ENCODE data around the gene OTUB2. TPM values are rescaled to one million over a fixed set of nuclear protein-coding genes. Genes with fewer than 3 reads are reported as not detected.

OTUB2 gene
- total and polyA plus RNA-seq, 2 of the 8 experiments (the other 6 are each of a cell fraction or from before 2014, with no cell fraction given), result 2.2 to 4.2 TPM

- Histone ChIP-seq H3K9ac (replicated peaks in 1 of 4; ENCODE audit: extremely low read depth in 1 of 4, low read depth in 3 of 4, low read length in 3 of 4) (no peak overlapping the region), H2BK5ac (ENCODE audit: low read depth, low read length) (no peak overlapping the region), H3K4ac (replicated peaks; ENCODE audit: insufficient read length, low read depth, low read length) (no peak overlapping the region), H3K23ac (ENCODE audit: insufficient read length) (no peak overlapping the region), H4K5ac (ENCODE audit: insufficient read length, low read depth, low read length) (no peak overlapping the region), H3K27ac (ENCODE audit: low read depth, low read length) (no peak overlapping the region), H4K20me1 (replicated peaks in 1 of 2; ENCODE audit: control insufficient read depth in 1 of 2, insufficient read depth in 2 of 2, low read length in 2 of 2) (no peaks in the 10 kb centered on the region), H4K91ac (replicated peaks; ENCODE audit: insufficient read length, low read length) (no peak overlapping the region), H3K23me2 (ENCODE audit: low read depth, low read length) (peaks cover 5% of the 10 kb centered on the region; the same call in 1 of the 2 replicates), H3K36me3 (ENCODE audit: control insufficient read depth in 2 of 4, insufficient read depth in 4 of 4, low read length in 3 of 4) (no peaks in the 10 kb centered on the region), H2BK120ac (replicated peaks; ENCODE audit: low read depth, low read length) (no peak overlapping the region), H3K79me1 (ENCODE audit: low read depth, low read length) (peaks cover 3% of the 10 kb centered on the region), H4K8ac (ENCODE audit: extremely low read depth, insufficient read depth, low read length) (no peak overlapping the region), H3K4me3 (ENCODE audit: extremely low read depth in 1 of 4, insufficient read depth in 2 of 4, low read depth in 3 of 4, low read length in 4 of 4) (no peak overlapping the region), H3K9me3 (ENCODE audit: insufficient read depth in 2 of 2, low read depth in 1 of 2, low read length in 1 of 2) (no peaks in the 10 kb centered on the region), H2BK20ac (ENCODE audit: low read length) (no peak overlapping the region), H3K4me2 (ENCODE audit: insufficient read depth in 1 of 2, low read depth in 2 of 2, low read length in 2 of 2) (no peak overlapping the region), H2AK5ac (ENCODE audit: low read depth, low read length) (no peak overlapping the region), H2BK15ac (ENCODE audit: low read length) (no peak overlapping the region), H2BK12ac (ENCODE audit: low read depth, low read length) (no peak overlapping the region), H3K4me1 (replicated peaks in 1 of 4; ENCODE audit: control insufficient read depth in 3 of 4, insufficient read depth in 4 of 4, low read length in 3 of 4) (peaks cover 2 to 9% (median 5%) of the 10 kb centered on the region in 4 experiments; a peak in 4 of 7 replicates), H3K79me2 (ENCODE audit: control insufficient read depth in 1 of 2, insufficient read depth in 2 of 2, low read length in 2 of 2) (no peaks in the 10 kb centered on the region), H2AFZ (ENCODE audit: low read length) (no peak overlapping the region), H3K27me3 (replicated peaks in 1 of 4; ENCODE audit: control insufficient read depth in 3 of 4, extremely low read depth in 1 of 4, insufficient read depth in 3 of 4, low read length in 3 of 4) (peaks cover 0 to 3% (median 3%) of the 10 kb centered on the region in 4 experiments; a peak in 1 of 7 replicates), H3K18ac (ENCODE audit: extremely low read depth, low read length) (no peak overlapping the region), H3K56ac (replicated peaks; ENCODE audit: insufficient read length, low read depth, low read length) (no peak overlapping the region), H3K14ac (ENCODE audit: insufficient read length) (no peak overlapping the region)
- no peak for DNase-seq (ENCODE audit: low read depth in 1 of 2, low spot score in 2 of 2)
- ChIA-PET POLR2A (ENCODE audit: partially characterized antibody) (no interaction called here), CTCF (ENCODE audit: partially characterized antibody) (interaction anchor here (0.9 kb wide), 1 partner anchor 89 kb away, joined by 3 read pairs; no protein-coding TSS in a partner anchor)
- WGBS, 2 experiments (ENCODE audit: extremely low coverage in 1 of 2, insufficient coverage in 1 of 2, insufficient read length in 1 of 2, insufficient replicate concordance in 2 of 2, low coverage in 1 of 2, low lambda C conversion rate in 2 of 2, missing lambda C conversion rate in 1 of 2), result 87% methylated on average over 14 of the region's 14 CpGs; no CpG with 5 or more reads in 1 of the 2 experiments
- no peak for TF ChIP-seq E2F6 (IDR thresholded peaks at IDR 0.05)
- TF ChIP-seq TBP (IDR thresholded peaks at IDR 0.05; ENCODE audit: low read depth, low read length), result no peak
- TF ChIP-seq CEBPB (IDR thresholded peaks at IDR 0.05; ENCODE audit: low read depth, low read length), result no peak
- no peak for TF ChIP-seq HDAC2 (IDR thresholded peaks at IDR 0.05; ENCODE audit: borderline replicate concordance in 1 of 2, low read depth in 2 of 2, low read length in 2 of 2)
- no peak for FAIRE-seq
Measured at GRCh38 chr14:94030571-94030970, 4.4 kb downstream of the OTUB2 start.

All from H1 (cell line).